Natural killer cell (primary cell): Measurements from ENCODE around the gene CCDC85C. TPM values are rescaled to one million over a fixed set of nuclear protein-coding genes. Genes with fewer than 3 reads are reported as not detected.

Source experiments
- ATAC-seq, 3 donors: fragments of 150-1000 bp in 2 of 3; fragments of 200-7000 bp in 1 of 3; cut with Tn5 transposase; 1 replicate in 1 of 3; 2 replicates in 2 of 3; pipeline ENCODE4 v1.10.0; 2021; ENCODE audit warnings: mild to moderate bottlenecking in 2 of 3, moderate library complexity in 2 of 3
- DNase-seq, 2 donors: peaks; one replicate each; pipeline versions ENCODE4 v3.0.0 to v3.0.0-alpha.2; 2013 to 2021; ENCODE audit warnings: mixed read lengths in 1 of 2
- H3K27ac ChIP-seq: one replicate; pipeline ENCODE4 v1.5.1; 2013; ENCODE audit warnings: mild to moderate bottlenecking, low read length
- H3K27me3 ChIP-seq: one replicate; pipeline ENCODE4 v1.6.1; 2013; ENCODE audit warnings: low read length; ENCODE audit not compliant: control insufficient read depth, insufficient read depth
- H3K36me3 ChIP-seq: one replicate; pipeline ENCODE4 v1.6.1; 2013; ENCODE audit warnings: low read length; ENCODE audit not compliant: control insufficient read depth, insufficient read depth
- H3K4me1 ChIP-seq: one replicate; pipeline ENCODE4 v1.6.1; 2013; ENCODE audit warnings: low read length; ENCODE audit not compliant: control insufficient read depth, insufficient read depth
- H3K4me3 ChIP-seq: one replicate; pipeline ENCODE4 v1.5.1; 2013; ENCODE audit warnings: low read length
- H3K9me3 ChIP-seq: one replicate; pipeline ENCODE4 v1.6.1; 2013; ENCODE audit warnings: low read length; ENCODE audit not compliant: control insufficient read depth, insufficient read depth
- H3K27ac Mint-ChIP-seq, 2 donors: one replicate each; pipeline ENCODE4 v1.8.0; 2022; ENCODE audit warnings: mild to moderate bottlenecking in 2 of 2, mixed read lengths in 2 of 2, moderate library complexity in 1 of 2
- H3K27me3 Mint-ChIP-seq, 2 donors: one replicate each; pipeline ENCODE4 v1.8.0; 2022; ENCODE audit warnings: low read depth in 2 of 2, mixed read lengths in 2 of 2
- H3K36me3 Mint-ChIP-seq: one replicate; pipeline ENCODE4 v1.8.0; 2022; ENCODE audit warnings: mixed read lengths
- H3K4me1 Mint-ChIP-seq, 2 donors: one replicate each; pipeline ENCODE4 v1.8.0; 2022; ENCODE audit warnings: mixed read lengths in 2 of 2
- H3K4me3 Mint-ChIP-seq: one replicate; pipeline ENCODE4 v1.8.0; 2022; ENCODE audit warnings: mild to moderate bottlenecking, moderate library complexity, mixed read lengths
- H3K9me3 Mint-ChIP-seq, 2 donors: one replicate each; pipeline ENCODE4 v1.8.0; 2022; ENCODE audit warnings: mixed read lengths in 2 of 2
- WGBS: methylation state at CpG from one replicate; pipeline ENCODE4 v1.1.7; 2013; ENCODE audit warnings: missing lambda C conversion rate; ENCODE audit not compliant: insufficient coverage; 5-methylcytosine and 5-hydroxymethylcytosine counted together
- intact Hi-C: fragments of 100-400 bp; cut with micrococcal nuclease; formaldehyde crosslinking; loops from one replicate; pipeline ENCODE4 v1.14.2; 2022
- total RNA-seq, 4 donors: library from RNA; stranded (reverse); fragments of 120-200 nt in 1 of 4; gene quantifications; one replicate each; pipeline versions ENCODE4 v1.2.3 to v1.2.4, GENCODE V29; 2013 to 2022
- TF ChIP-seq, protein P1 (sequence below): fragments of 200-600 bp; IDR thresholded peaks from one replicate; pipeline ENCODE4 v1.8.0; 2022; ENCODE audit warnings: antibody characterized with exemption

The CCDC85C gene
- total RNA-seq, 3 donors from 2014 or later (not counting 1 experiment from before 2014, with no cell fraction given): 0.73 to 4.3 (median 2.8) TPM

DNA sequence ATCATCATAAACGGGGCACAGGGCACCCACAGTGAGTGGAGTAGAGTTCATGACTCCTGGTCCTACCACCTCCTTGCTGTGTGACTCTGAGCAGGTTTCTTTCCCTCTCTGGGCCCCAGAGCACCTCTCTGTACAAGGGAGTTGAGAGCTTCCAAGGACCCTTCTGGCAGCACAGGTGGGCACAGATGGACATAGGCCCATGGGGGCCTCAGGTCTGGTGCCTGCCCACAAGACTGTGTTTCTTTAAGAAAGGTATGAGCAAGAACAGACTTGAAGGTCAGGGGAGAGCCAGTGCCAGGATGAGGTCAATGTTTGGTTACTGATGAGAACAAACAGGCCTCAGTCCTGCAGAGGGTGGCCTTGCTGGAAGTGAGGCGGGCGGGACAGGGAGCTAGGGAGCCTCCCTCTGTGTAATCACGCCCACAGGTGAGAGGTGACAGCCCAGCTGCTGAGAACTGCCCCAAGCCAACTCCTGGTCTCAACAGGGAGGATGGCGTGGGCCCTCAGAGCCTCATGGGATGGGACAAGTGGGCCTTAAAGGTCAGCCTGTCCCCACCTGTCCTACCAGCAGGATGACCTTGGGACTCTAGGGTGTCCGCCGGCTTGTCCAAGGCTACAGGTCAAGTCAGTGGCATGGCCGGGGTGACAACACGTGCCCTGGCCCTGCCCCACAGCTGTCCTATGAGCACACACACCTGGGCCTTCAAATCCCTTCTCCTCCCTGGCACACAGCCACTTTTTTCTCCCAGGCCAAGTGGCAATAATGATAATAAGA, 49.1 kb downstream of the CCDC85C start:
- no peak for ATAC-seq
- H3K27ac Mint-ChIP-seq: no peak overlapping the region
- intact Hi-C loops: no loop called here

DNA sequence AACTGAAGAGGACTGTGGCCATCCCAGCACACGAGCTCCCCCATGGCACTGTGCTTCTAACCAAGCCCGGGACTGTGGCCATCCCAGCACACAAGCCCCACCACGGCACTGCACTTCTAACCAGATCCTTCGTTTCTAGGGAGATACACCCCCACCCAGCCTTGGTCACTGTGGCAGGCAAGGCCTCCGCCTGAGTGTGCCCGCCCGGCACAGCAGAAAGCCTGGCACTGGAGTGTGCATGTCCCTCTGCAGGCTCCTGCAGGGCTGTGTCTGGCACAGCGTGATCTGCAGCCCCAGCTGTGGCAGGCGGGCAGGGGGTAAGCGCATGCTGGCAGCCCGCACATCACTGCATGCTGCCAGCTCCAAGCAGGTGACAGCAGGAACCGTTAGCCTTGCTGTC, 49.8 kb downstream of the CCDC85C start:
- Mint-ChIP-seq H3K4me3 (no peak overlapping the region), H3K36me3 (no peaks in the 10 kb centered on the region), H3K27ac (no peak overlapping the region), H3K9me3 (no peaks in the 10 kb centered on the region), H3K4me1 (no peaks in the 10 kb centered on the region), H3K27me3 (no peaks in the 10 kb centered on the region)
- intact Hi-C loops: no loop called here
- Histone ChIP-seq H3K27me3 (no peaks in the 10 kb centered on the region), H3K36me3 (no peaks in the 10 kb centered on the region), H3K4me3 (no peak overlapping the region), H3K4me1 (no peaks in the 10 kb centered on the region), H3K27ac (no peak overlapping the region), H3K9me3 (no peaks in the 10 kb centered on the region)
- TF ChIP-seq, protein P1, sequence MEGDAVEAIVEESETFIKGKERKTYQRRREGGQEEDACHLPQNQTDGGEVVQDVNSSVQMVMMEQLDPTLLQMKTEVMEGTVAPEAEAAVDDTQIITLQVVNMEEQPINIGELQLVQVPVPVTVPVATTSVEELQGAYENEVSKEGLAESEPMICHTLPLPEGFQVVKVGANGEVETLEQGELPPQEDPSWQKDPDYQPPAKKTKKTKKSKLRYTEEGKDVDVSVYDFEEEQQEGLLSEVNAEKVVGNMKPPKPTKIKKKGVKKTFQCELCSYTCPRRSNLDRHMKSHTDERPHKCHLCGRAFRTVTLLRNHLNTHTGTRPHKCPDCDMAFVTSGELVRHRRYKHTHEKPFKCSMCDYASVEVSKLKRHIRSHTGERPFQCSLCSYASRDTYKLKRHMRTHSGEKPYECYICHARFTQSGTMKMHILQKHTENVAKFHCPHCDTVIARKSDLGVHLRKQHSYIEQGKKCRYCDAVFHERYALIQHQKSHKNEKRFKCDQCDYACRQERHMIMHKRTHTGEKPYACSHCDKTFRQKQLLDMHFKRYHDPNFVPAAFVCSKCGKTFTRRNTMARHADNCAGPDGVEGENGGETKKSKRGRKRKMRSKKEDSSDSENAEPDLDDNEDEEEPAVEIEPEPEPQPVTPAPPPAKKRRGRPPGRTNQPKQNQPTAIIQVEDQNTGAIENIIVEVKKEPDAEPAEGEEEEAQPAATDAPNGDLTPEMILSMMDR: no peak
- WGBS: 91% methylated on average over 12 of the region's 12 CpGs
- ATAC-seq: no peak
- no peak for DNase-seq

More for the DNA sequence above, 49.1 kb downstream of the CCDC85C start:
- Histone ChIP-seq H3K4me3 (no peak overlapping the region), H3K27ac (no peak overlapping the region), H3K9me3 (no peaks in the 10 kb centered on the region), H3K4me1 (no peaks in the 10 kb centered on the region), H3K27me3 (no peaks in the 10 kb centered on the region), H3K36me3 (no peaks in the 10 kb centered on the region)
- TF ChIP-seq, protein P1: no peak
- no peaks in the 10 kb centered on the region for H3K4me1 Mint-ChIP-seq
- H3K36me3 Mint-ChIP-seq: no peaks in the 10 kb centered on the region
- 94% methylated on average over 9 of the region's 9 CpGs for WGBS
- no peaks in the 10 kb centered on the region for H3K9me3 Mint-ChIP-seq
- H3K4me3 Mint-ChIP-seq: no peak overlapping the region
- H3K27me3 Mint-ChIP-seq: no peaks in the 10 kb centered on the region
- no peak for DNase-seq

DNA sequence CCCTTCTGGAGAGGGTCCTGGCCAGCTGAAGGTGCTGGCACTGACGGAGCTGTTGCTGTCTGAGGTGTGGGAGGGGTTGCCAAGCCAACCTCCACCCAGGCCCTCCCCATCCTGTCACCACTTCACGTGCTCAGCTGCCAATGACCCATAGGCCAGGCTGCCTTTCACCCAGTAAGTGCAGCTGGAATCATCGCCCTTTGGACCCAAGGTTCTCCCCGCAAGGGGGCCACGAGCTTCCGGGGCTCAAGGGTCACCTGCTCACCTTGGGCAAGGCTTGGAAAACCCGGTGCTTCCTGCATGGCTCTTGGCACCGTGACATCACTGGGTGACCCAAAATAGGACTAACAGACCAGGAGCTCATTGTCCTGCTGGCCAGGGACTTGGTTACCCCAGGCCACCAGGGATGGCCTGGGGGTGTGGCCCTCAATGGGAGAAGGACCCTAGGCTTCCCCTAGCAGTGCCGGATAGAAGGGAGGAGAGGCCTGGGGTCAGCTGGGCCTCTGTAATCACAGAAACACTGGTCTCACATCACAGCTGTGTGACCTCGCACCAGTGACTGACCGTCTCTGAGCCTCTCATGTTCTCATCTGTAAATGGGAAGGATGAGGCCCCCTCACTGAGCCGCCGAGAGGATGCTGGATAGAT, 51.3 kb downstream of the CCDC85C start:
- 95% methylated on average over 12 of the region's 13 CpGs for WGBS
- intact Hi-C loops: no loop called here
- Histone ChIP-seq H3K4me3 (no peak overlapping the region), H3K27me3 (no peaks in the 10 kb centered on the region), H3K36me3 (no peaks in the 10 kb centered on the region), H3K4me1 (no peaks in the 10 kb centered on the region), H3K9me3 (no peaks in the 10 kb centered on the region), H3K27ac (no peak overlapping the region)
- H3K4me3 Mint-ChIP-seq: no peak overlapping the region
- ATAC-seq (no peak), DNase-seq (no peak)
- H3K36me3 Mint-ChIP-seq: no peaks in the 10 kb centered on the region
- H3K27me3 Mint-ChIP-seq: no peaks in the 10 kb centered on the region
- no peaks in the 10 kb centered on the region for H3K9me3 Mint-ChIP-seq
- TF ChIP-seq, protein P1: no peak
- H3K27ac Mint-ChIP-seq: no peak overlapping the region
- H3K4me1 Mint-ChIP-seq: no peaks in the 10 kb centered on the region
